Right lobe of liver (tissue), 6 donors: ENCODE data around the gene RWDD3. TPM values are rescaled to one million over a fixed set of nuclear protein-coding genes. Genes with fewer than 3 reads are reported as not detected.
A peak's percentile ranks its signal among the peaks of the same experiment; 100 is the strongest.

Source experiments
- ATAC-seq, 4 donors: fragments of 200-7000 bp; cut with Tn5 transposase; one replicate each; pipeline ENCODE4 v1.9.1; 2020; ENCODE audit warnings: mild to moderate bottlenecking in 4 of 4, moderate library complexity in 4 of 4
- DNase-seq, 3 donors: peaks; one replicate each; pipeline ENCODE4 v3.0.0-alpha.2; 2020
- H3K27ac ChIP-seq, 3 donors: fragments of 200-600 bp; one replicate each; pipeline ENCODE4 v1.8.0; 2022
- H3K27me3 ChIP-seq, 2 donors: fragments of 200-600 bp; one replicate each; pipeline ENCODE4 v1.8.0; 2022
- H3K36me3 ChIP-seq, 4 donors: fragments of 200-600 bp; sonication (generic) in 1 of 4; one replicate each; pipeline versions ENCODE4 v1.5.1 to v1.8.0; 2017 to 2022; ENCODE audit warnings: control low read depth in 1 of 4
- H3K4me1 ChIP-seq, 4 donors: fragments of 200-600 bp; sonication (generic) in 1 of 4; one replicate each; pipeline versions ENCODE4 v1.5.1 to v1.8.0; 2017 to 2022; ENCODE audit warnings: control low read depth in 1 of 4
- H3K4me3 ChIP-seq, 3 donors: fragments of 200-600 bp; one replicate each; pipeline ENCODE4 v1.8.0; 2022
- H3K9me3 ChIP-seq, 4 donors: fragments of 200-600 bp; sonication (generic) in 1 of 4; one replicate each; pipeline versions ENCODE4 v1.5.1 to v1.8.0; 2017 to 2022; ENCODE audit warnings: control low read depth in 1 of 4
- POLR2A ChIP-seq: fragments of 450-650 bp; IDR thresholded peaks from one replicate; pipeline ENCODE4 v1.6.1; 2017; ENCODE audit warnings: antibody characterized with exemption, mild to moderate bottlenecking
- WGBS: methylation state at CpG from one replicate; pipeline ENCODE4 v1.1.6; 2018; ENCODE audit warnings: low coverage, low lambda C conversion rate; ENCODE audit not compliant: insufficient coverage; ENCODE audit errors: missing lambda C conversion rate; 5-methylcytosine and 5-hydroxymethylcytosine counted together
- intact Hi-C, 2 donors: fragments of 100-400 bp; cut with DNase I; formaldehyde crosslinking; loops; one replicate each; pipeline versions ENCODE4 v1.11.2 to v1.14.1; 2022
- total RNA-seq, 6 experiments: library from RNA; depleted of rRNA in 2 of 6; stranded (reverse); fragments of >200 nt in 2 of 6; fragmentation: NEBNext Ultra II Directional in 3 of 6; extraction: Animal tissue kit (Norgen Biotek cat#: 25700) in 3 of 6; gene quantifications; one replicate each; pipeline versions ENCODE4 v1.1.0 to v1.2.4, GENCODE V29; 2016 to 2023
- TF ChIP-seq, protein P1 (sequence below), 4 donors: fragments of 200-600 bp in 3 of 4; fragments of 450-650 bp in 1 of 4; IDR thresholded peaks; one replicate each; pipeline versions ENCODE4 v1.5.1 to v1.8.0; 2016 to 2022; ENCODE audit warnings: antibody characterized with exemption in 4 of 4, mild to moderate bottlenecking in 2 of 4
- donor health status: DM: no; HTN: yes; CAD: no.
- donor health status: DM: no; HTN: no; CAD: no.
- donor health status: DM: no; HTN: no; CAD: no.
- donor health status: DM: no; HTN: yes; CAD: no.
- donor health status: DM: no; HTN: yes; CAD: no.

Gene RWDD3
- total RNA-seq, 6 experiments from 2014 or later, result 3.3 to 13.2 (median 8.0) TPM

GRCh38 chr1:95287081-95287480 is 53.1 kb downstream of the RWDD3 start:
- no peaks in the 10 kb centered on the region for H3K4me1 ChIP-seq
- ATAC-seq (peak in 1 of 4 donors; percentile 52), DNase-seq (no peak)
- no peak for TF ChIP-seq POLR2A
- TF ChIP-seq, protein P1, sequence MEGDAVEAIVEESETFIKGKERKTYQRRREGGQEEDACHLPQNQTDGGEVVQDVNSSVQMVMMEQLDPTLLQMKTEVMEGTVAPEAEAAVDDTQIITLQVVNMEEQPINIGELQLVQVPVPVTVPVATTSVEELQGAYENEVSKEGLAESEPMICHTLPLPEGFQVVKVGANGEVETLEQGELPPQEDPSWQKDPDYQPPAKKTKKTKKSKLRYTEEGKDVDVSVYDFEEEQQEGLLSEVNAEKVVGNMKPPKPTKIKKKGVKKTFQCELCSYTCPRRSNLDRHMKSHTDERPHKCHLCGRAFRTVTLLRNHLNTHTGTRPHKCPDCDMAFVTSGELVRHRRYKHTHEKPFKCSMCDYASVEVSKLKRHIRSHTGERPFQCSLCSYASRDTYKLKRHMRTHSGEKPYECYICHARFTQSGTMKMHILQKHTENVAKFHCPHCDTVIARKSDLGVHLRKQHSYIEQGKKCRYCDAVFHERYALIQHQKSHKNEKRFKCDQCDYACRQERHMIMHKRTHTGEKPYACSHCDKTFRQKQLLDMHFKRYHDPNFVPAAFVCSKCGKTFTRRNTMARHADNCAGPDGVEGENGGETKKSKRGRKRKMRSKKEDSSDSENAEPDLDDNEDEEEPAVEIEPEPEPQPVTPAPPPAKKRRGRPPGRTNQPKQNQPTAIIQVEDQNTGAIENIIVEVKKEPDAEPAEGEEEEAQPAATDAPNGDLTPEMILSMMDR (IDR thresholded peaks at IDR 0.05), result peak in 1 of 4 donors; percentile 6
- no peak overlapping the region for H3K27ac ChIP-seq
- no peaks in the 10 kb centered on the region for H3K36me3 ChIP-seq
- H3K9me3 ChIP-seq, result no peaks in the 10 kb centered on the region
- H3K4me3 ChIP-seq, result no peak overlapping the region
- H3K27me3 ChIP-seq, result no peaks in the 10 kb centered on the region
- 62% methylated on average over 2 of the region's 2 CpGs for WGBS
- intact Hi-C loops, result no loop called here

- DNase-seq (no peak), ATAC-seq (peak in 1 of 4 donors; percentile 67)
- no peak for TF ChIP-seq POLR2A
- TF ChIP-seq, protein P1 (IDR thresholded peaks at IDR 0.05), result no peak
- intact Hi-C loops, result no loop called here
- Histone ChIP-seq H3K27ac (no peak overlapping the region), H3K4me1 (no peaks in the 10 kb centered on the region), H3K27me3 (no peaks in the 10 kb centered on the region), H3K36me3 (no peaks in the 10 kb centered on the region), H3K9me3 (no peaks in the 10 kb centered on the region), H3K4me3 (no peak overlapping the region)
- 69% methylated on average over 2 of the region's 2 CpGs for WGBS
Measured at GRCh38 chr1:95287825-95288224, 53.8 kb downstream of the RWDD3 start.

Other genes with a start within 250 kb of the RWDD3 start
- 1 to 10 TPM; 1.5 to 8.3 (median 5.0) TPM for gene ALG14, start 161.3 kb upstream of the RWDD3 start, total RNA-seq
- gene TLCD4, start 116.9 kb upstream of the RWDD3 start, total RNA-seq, result 100 to 1,000 TPM in 3 of 6 experiments, 10 to 100 TPM in 3; 45.6 to 181 (median 106) TPM